GM18909 (cell line): Measurements from ENCODE around the gene CRB2.

ENCODE experiments used
- ATAC-seq: cut with Tn5 transposase; IDR thresholded peaks from one replicate; pipeline ENCODE4 v1.9.1; 2021; ENCODE audit warnings: mild to moderate bottlenecking; ENCODE audit not compliant: unreplicated experiment, poor library complexity

The CRB2 gene

GRCh38 chr9:123418052-123418430 is 62.0 kb downstream of the CRB2 start:
- ATAC-seq, result no peak

GRCh38 chr9:123418506-123418905 is 62.5 kb downstream of the CRB2 start:
- no peak for ATAC-seq

DNA sequence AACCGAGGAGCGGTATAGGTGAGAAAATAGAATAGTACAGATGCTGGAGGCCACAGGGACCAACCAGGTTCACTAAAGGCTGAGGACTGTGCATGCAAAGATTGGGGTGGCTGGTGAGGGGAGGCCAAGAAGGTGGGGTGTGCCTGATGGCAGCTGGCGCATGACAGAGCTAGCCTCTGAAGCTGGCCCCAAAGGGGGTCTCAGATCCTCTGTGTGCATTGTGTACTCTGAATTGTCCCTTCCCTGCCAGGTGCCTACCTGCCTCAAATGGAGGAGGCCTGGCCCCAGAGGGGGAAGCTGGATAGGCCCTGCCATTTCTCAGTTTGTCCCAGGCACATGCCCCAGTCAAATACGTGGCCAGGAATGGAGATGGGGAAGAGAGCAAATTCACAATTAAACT is 63.1 kb downstream of the CRB2 start:
- no peak for ATAC-seq

DNA sequence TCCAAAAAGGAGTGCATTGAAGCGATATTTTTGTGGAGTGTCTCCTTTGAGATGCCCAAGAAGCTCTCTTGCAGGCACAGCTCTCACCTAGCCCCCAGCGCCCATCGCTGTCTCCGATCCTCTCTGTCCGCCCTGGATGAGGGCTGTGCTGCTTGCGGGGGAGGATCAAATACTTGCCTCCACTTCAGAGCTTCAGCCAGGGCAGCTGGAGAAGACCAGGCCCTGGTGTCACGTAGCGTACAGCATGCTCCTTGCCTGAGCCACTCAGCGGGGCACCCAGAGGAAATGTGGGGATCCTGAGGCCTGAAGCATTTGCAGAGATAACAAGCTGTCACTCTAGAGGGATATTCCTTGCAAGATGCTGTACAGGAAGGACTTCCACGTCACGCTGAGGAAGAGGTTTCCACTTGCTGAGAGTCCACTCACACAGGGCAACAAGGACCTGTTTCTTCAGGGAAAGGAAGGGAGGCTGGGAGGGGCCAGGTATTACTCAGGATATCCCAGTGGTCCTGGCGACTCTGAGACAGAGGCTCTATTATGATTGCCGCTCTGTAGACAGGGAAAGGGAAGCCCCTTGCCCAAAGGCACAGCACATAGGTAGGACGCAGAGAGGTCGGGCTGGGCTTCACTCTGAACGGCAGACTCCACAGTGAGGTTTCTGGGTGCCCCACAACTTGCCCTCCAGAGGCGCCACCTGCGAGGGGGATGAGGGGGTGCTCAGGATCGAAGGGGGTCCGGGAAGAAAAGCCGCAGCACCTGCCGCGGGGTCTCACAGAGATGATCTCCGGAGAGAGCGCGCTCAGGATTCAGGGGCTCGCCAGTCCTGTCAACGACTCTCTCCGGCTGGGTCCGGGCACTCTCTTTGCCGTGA is 64.0 kb downstream of the CRB2 start:
- ATAC-seq, result no peak

DNA sequence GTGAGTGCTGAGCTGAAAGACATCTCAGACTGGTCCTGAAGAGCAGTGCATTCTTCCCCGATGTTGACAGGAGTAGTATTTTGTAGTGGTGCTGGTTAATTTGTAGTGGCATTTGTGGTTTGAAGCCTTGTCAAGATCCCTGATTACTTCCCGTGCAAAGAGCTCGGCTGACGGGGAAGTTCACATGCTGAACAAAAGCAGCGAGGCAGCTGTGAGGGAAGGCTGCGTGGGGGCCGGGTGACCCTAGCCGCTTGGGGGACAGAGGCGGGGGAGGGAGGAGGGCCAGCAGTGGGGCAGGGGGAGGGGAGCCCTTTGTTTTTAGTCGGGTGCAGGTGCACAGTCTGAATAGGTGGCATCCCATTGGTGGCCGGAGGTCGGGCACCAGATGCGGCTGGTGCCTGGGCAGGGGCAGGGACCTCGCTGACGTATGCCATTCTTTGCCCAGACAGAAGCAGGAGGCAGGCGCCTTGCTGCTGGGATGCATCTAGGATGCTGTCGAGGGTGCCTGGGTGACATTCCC is 64.7 kb downstream of the CRB2 start:
- no peak for ATAC-seq

DNA sequence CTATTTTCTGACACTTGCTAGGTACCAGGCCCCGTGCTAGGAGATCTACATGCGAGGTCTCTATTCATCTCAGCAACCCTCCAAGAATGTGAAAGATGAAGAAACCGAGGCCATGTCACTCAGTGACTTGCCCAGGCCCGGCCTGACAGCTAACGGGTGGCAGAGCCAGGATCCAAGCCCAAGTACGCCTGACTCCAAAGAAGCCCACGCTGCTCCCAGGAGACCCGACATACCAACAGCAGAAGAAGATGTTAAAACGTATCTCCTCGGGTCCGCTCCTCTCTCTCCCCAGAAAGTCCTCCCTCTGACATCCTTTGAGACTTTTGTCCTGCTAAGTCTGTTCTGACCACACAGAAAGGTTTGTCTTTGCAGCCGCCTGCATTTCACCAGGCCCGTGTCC is 65.2 kb downstream of the CRB2 start:
- ATAC-seq, result no peak

DNA sequence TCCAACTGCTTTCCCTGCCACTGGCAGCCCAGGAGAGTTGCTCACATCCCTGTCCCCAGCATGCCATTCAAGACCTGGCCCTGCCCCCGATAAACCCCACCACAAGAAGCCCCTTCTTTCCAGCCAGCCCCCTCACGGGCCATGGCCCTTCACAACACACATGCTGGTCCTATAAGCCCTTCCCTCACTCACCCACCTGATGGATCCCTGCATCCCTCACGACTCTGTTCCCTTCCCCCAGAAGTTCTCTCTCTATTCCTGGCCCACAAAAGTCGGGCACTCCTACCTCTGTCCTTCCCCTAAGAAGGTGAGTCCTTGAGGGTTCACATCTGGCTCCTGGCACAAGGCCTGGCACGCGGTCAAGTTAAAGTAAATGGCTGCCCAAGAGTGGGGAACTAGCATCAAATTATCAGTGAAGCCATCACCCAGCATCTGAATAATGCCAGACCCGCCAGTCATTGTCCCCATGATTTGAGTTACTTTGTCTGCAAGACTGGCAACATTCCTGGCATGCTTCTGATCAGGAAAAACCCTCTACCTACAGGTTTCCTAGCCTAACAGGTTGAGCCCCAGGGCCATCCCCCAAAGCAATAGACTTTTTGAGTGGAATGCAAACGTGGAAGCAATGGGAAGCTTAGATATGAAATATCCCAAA is 65.9 kb downstream of the CRB2 start:
- ATAC-seq, result no peak

DNA sequence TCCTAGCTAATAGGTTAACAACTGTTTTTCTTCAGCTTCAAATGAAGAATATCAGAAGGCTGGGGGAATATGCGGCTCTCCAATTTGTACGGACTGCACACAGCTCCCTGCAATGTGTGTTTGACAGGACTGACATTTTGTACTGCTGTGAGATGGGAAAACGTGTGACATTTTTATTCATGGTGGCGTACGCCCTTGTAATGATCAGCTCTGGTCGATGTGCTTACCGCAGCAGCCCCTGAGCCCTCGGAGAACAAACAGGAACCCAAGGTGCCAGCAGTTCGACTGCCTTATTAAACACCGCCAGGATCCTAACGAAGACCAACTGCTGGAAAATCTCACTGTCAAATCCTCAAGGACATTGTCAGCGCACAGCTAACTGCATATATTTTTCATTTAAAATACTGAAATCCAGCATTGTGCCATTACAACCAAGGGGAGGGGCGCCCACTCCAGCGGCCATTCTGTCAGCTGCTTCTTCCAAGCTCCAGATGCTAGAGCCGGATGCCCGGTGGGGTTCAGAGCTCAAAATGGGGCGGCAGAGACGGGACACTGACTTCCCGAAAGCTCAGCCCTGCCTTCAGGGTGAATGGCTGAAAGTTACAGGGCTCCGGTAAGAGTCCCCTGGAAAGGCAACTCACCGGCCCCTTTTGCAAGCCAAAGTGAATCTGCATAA is 66.8 kb downstream of the CRB2 start:
- ATAC-seq, result no peak

- no peak for ATAC-seq
Observed at GRCh38 chr9:123423311-123423640, 67.3 kb downstream of the CRB2 start.

DNA sequence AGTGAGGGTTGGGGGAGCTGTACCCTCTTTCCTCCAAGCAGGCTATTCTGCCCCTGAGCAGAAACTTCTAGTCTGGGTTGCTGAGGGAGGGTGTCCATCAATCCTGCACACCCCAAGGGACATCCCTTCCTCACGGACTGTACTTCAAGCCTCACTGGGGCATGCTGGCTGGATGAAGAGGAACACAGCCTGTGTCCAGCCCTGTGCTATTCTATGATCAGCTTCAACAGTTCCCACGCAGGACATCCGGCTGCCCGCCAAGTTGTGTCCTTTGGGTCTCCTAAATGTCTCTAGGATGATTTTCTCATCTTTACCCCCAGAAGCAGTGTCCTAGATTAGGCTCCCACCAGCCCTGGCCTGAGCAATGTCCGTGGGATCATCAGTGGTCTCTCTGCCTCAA is 68.1 kb downstream of the CRB2 start:
- no peak for ATAC-seq

DNA sequence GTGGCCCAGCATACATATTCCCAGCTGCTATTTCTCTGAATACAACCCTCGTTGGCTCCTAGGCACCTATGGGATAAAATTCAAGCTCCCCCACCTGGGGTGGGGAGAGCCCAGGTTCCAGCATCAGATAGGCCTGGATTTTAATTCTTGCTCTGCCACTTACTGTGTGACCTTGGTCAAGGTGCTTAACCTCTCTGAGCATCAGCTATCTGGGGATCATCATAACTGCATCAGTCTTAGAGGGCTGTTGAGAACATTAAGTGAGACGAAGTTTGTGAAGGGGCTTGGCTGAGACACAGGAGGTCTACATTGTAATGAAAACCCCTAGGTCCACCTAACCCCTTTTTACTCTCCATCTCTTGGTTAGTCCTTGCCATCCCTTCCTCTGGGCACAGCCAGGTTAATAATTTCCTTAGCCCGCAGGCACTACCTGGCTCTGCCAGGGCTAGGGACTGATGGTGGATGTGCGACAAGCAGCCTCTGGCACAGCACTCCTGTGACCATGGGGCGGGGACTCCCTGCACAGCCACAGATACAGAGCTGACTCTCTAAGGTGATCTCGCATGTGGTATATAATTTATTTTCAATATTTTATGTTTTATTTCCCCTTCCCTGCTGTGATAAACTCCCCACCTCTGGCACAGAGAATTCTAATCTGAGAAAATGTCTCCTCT is 68.7 kb downstream of the CRB2 start:
- no peak for ATAC-seq

DNA sequence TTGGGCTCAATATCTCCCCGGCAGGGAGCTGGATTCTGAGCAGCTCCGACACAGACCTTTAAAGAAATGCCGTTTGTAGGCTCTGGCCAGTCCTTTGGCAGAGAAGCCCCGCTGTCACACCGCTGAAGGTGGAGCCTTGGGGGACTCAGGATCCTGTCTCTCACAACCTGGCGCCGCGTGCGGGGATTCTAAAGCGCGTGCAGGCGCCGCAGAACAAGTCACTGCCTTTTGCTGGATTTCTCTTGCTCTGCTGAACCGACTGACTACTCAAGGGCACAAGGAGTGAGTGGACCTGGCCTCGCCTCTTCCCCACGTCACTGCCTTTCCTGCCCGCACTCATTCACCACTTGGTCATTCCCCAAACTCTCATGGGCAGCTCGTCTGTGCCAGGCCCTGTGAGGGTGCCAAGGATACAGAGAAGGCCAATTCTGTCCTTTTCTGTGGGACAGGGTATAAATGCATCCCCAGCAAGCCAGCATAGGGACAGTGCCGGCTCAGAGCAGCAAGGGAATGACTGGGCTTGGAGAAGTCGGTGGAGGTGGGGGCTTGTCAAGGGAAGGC is 69.3 kb downstream of the CRB2 start:
- no peak for ATAC-seq

DNA sequence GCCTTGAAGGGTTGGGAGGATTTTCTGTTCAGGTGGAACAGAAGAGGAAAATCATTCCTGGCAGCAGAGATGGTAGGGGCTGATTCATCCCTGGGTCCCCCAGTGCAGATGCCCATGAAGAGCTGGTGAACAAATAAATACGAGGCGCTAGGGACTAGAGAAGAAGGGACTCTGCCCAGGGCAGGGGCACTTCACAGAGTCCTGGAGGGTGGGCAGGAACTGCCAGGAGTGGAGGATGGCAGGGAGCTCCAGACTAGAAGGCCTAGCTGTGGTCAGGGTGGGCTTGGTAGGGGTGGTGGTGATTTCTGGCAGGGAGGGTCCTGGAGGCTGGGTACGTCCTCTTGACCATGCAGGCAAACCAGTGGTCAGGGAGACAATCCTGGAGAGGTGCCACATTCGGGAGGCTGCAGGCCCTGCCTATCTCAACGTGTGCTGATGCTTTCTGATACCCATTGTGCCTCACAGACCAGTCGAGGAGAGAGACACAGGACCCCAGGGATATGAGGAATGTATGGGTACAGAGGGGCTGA is 69.9 kb downstream of the CRB2 start:
- ATAC-seq, result no peak

- peak; percentile 86 for ATAC-seq
Observed at GRCh38 chr9:123426406-123426805, 70.4 kb downstream of the CRB2 start.
